Mononuclear cell (primary cell): Measurements from ENCODE around the gene RGS3. TPM values are rescaled to one million over a fixed set of nuclear protein-coding genes. Genes with fewer than 3 reads are reported as not detected.

ENCODE experiments used
- H3K27me3 ChIP-seq: 2 replicates; pipeline ENCODE4 v1.6.0; 2011; ENCODE audit warnings: low read length, control low read depth; ENCODE audit not compliant: insufficient read depth
- H3K4me1 ChIP-seq: 2 replicates; pipeline ENCODE4 v1.5.1; 2011; ENCODE audit warnings: mild to moderate bottlenecking, low read length, control low read depth; ENCODE audit not compliant: insufficient read depth
- H3K4me3 ChIP-seq: 2 replicates; pipeline ENCODE4 v1.5.1; 2011; ENCODE audit warnings: mild to moderate bottlenecking, low read length, moderate library complexity
- H3K9me3 ChIP-seq: 2 replicates; pipeline ENCODE4 v1.5.1; 2011; ENCODE audit warnings: low read depth, mild to moderate bottlenecking, control low read depth, low read length
- total RNA-seq: library from RNA; depleted of rRNA; stranded (reverse); fragments of >200 nt; gene quantifications from one replicate; pipeline ENCODE4 v1.2.3, GENCODE V29; 2012

Gene RGS3
- total RNA-seq, 1 donor, result 15.4 TPM

- H3K4me1 ChIP-seq, result no peaks in the 10 kb centered on the region
- H3K27me3 ChIP-seq, result no peaks in the 10 kb centered on the region
- no peaks in the 10 kb centered on the region for H3K9me3 ChIP-seq
- no peak overlapping the region for H3K4me3 ChIP-seq
Measured at GRCh38 chr9:113600023-113600823, 136.7 kb downstream of the RGS3 start.

DNA sequence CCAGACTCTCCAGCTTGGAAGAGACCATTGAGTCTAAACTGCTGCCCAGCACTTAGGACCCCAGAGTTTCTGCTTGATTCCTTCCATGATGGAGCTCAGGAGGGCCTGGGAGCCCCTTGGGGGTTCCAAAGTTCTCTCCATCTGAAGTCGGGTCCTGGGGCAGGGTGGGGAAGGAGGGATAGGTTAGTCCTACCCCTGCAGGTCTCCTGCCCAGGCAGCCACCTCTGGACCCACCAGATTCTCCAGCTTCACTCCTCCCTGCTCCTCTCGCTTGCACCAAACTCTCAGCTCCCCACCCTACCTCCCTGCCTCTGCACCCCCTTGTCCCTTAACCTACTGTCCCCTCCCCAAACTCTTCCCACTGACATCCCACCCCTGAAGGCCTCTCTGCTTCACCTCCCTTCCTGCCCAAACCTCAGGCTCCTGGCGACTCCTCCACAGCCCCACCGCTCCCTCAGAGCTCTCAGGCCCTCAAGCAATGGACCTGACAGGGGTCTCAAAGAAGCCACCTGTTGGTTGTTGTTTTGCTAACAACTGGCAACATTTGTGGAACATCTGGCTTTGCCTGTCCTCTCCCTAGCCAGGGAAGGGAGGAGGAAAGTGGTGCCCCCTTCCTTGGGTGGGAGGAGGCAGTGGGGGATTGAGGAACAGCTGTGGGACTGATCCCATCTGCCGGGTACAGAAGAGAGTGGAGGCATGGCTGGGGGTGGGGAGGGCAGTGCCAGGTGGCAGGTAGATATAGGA lies 137.5 kb downstream of the RGS3 start:
- Histone ChIP-seq H3K4me3 (no peak overlapping the region), H3K4me1 (no peaks in the 10 kb centered on the region), H3K27me3 (no peaks in the 10 kb centered on the region), H3K9me3 (no peaks in the 10 kb centered on the region)

DNA sequence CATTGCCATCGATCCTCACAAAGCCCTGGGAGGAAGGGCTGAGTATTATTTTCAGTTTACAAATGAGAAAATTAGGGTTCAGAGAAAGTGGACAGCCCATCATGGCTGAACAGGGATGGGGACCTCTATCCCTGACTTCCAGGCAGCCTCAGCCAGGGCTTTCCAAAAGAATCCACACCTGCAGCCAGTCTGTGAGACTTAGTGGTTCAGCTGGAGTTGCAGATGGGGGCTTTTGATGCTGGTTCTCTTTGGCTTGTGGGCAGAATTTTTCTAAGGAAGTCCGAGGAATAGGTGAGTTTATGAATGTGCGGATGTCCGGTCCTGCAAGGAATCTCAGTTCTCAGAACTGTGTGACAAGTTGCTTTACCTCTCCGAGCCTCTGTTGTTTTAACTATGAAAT lies 138.1 kb downstream of the RGS3 start:
- H3K4me3 ChIP-seq, result no peak overlapping the region
- no peaks in the 10 kb centered on the region for H3K9me3 ChIP-seq
- no peaks in the 10 kb centered on the region for H3K27me3 ChIP-seq
- H3K4me1 ChIP-seq, result no peaks in the 10 kb centered on the region

DNA sequence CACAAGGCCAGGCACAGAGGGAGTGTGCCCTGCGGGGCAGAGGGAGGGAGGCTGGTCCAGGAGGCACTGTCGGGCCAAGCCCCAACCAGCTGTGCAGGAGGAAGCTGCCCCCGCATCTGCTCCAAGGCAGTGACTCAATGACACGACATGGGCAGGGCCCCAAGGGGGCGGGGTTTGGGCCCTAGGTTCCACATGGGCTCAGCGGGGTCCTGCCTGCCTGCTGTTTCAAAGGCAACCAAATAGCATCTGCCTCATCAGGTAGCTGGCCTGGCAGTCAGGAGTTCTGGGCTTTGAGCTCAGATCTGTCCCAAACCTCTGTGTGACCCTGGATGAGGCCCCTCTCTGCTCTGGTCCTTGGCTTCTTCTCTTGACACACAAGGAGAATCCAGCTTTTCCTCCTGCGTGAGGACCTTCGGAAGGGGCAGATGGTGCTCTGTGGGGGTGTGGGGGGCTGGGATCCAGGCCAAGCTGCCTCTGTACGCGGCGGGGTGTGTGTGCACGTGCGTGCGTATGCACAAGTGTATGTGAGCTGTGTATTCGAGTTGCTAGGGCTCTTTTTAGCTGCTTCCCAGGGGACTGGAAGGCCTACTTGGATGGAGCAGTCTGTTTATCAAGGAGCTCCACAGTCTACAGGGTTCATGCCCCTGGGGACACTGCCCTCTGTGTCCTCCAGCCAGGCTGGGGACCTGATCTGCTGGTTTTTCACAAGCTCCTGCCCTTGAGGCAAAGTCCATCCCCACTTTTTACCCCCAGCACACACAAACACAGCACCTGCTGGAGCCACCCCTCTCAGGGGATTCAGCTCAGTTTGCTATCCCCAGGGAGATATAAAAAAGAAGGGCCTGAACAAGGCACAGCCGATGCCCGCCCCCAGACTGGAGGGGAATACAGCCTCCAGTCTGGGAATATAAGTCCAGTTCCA lies 138.9 kb downstream of the RGS3 start:
- Histone ChIP-seq H3K4me3 (no peak overlapping the region), H3K4me1 (no peaks in the 10 kb centered on the region), H3K27me3 (no peaks in the 10 kb centered on the region), H3K9me3 (no peaks in the 10 kb centered on the region)

GRCh38 chr9:113603048-113603375 lies 139.5 kb downstream of the RGS3 start:
- H3K4me1 ChIP-seq, result no peaks in the 10 kb centered on the region
- no peaks in the 10 kb centered on the region for H3K27me3 ChIP-seq
- no peak overlapping the region for H3K4me3 ChIP-seq
- H3K9me3 ChIP-seq, result no peaks in the 10 kb centered on the region

DNA sequence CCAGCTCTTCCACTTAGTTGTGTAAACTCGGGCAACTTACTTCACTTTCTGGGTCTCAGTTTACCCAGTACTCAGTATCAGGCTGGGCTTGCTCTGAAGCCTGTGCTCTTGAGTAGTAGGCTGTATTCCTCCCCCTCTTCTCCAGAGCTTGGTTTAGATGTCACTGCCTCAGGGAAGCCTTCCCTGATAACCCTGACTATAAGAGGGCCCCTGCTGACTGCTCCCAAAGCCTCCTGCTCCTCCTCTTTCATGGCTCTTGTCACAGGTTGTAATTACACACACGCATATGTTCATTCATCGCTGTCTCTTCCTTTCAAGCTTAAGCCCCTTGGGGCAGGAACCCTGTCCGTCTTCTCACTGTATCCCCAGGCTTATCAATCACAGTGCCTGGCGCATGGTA lies 140.2 kb downstream of the RGS3 start:
- Histone ChIP-seq H3K4me1 (no peaks in the 10 kb centered on the region), H3K4me3 (no peak overlapping the region), H3K9me3 (no peaks in the 10 kb centered on the region), H3K27me3 (no peaks in the 10 kb centered on the region)

DNA sequence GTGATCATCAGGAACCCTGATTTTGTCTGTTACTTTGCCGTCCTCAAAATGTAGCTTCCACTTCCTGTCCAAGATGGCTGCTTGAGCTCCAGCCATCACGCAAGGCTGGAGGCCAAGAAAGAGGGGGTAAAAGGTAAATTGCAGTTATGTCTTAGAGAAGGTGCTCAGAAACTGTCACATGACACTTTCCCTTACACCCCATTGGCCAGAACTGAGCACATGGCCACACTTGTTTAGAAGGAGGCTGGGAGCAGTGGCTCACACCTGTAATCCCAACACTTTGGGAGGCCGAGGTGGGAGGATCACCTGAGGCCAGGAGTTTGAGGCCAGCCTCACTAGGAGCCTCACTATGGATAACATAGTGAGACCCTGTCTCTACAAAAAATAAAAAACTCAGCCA lies 140.9 kb downstream of the RGS3 start:
- no peaks in the 10 kb centered on the region for H3K4me1 ChIP-seq

GRCh38 chr9:113606510-113606909 lies 143.0 kb downstream of the RGS3 start:
- Histone ChIP-seq H3K27me3 (no peaks in the 10 kb centered on the region), H3K4me3 (no peak overlapping the region), H3K4me1 (no peaks in the 10 kb centered on the region), H3K9me3 (no peaks in the 10 kb centered on the region)

More for the DNA sequence above, 140.9 kb downstream of the RGS3 start:
- Histone ChIP-seq H3K9me3 (no peaks in the 10 kb centered on the region), H3K27me3 (no peaks in the 10 kb centered on the region), H3K4me3 (no peak overlapping the region)

- H3K9me3 ChIP-seq, result no peaks in the 10 kb centered on the region
- H3K4me3 ChIP-seq, result no peak overlapping the region
- H3K27me3 ChIP-seq, result no peaks in the 10 kb centered on the region
- no peaks in the 10 kb centered on the region for H3K4me1 ChIP-seq
Measured at GRCh38 chr9:113608082-113608685, 144.7 kb downstream of the RGS3 start.

DNA sequence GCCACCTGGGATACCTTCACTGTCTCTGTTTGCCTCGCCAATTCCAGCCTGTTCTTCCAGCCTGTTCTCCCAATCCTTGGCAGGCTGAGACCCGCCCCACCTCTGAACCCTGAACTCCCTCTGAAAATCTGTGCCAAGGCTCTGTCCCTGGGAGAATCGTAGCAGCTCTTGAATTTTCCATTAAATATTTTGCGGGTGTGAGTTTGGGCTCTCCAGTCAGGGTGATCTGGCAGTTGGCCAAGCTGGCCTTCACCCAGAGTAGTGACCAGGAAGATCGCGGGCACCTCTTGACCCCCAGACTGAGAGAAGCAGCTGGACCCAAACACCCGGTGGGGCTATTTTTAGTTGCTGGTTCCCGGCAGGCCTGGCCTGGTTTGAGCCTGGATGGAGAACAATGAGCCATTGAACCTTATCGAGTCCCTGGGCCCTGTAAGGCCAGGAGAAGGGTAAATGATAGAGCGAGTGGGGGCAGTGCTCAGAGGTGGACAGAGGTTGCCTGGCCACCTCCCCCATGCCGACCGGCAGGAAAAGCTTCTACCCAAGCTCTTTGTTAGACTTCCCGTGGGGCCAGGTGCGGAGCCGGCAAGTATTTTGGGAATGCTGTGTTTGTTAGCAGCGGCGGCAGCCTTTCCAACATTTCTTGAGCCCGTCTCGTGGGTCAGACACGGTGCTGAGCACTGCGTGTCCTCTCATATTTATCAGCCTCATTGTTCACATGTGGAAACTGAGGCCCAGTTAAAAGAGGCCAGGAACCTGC lies 146.2 kb downstream of the RGS3 start:
- Histone ChIP-seq H3K27me3 (no peaks in the 10 kb centered on the region), H3K9me3 (no peaks in the 10 kb centered on the region), H3K4me3 (no peak overlapping the region), H3K4me1 (no peaks in the 10 kb centered on the region)

- H3K27me3 ChIP-seq, result no peaks in the 10 kb centered on the region
- H3K9me3 ChIP-seq, result no peaks in the 10 kb centered on the region
- peaks cover 7% of the 10 kb centered on the region for H3K4me1 ChIP-seq
- H3K4me3 ChIP-seq, result no peak overlapping the region
Measured at GRCh38 chr9:113611461-113612215, 148.1 kb downstream of the RGS3 start.

- Histone ChIP-seq H3K9me3 (no peaks in the 10 kb centered on the region), H3K27me3 (no peaks in the 10 kb centered on the region), H3K4me3 (no peak overlapping the region), H3K4me1 (peaks cover 7% of the 10 kb centered on the region)
Measured at GRCh38 chr9:113612216-113612747, 148.8 kb downstream of the RGS3 start.

- H3K27me3 ChIP-seq, result no peaks in the 10 kb centered on the region
- no peak overlapping the region for H3K4me3 ChIP-seq
Measured at GRCh38 chr9:113612828-113613227, 149.3 kb downstream of the RGS3 start.

More at GRCh38 chr9:113612828-113613227, 149.3 kb downstream of the RGS3 start:
- peaks cover 7% of the 10 kb centered on the region for H3K4me1 ChIP-seq
- no peaks in the 10 kb centered on the region for H3K9me3 ChIP-seq
